Subcutaneous adipose tissue (tissue), 4 donors: ENCODE measurements around the gene ULBP3. TPM values are rescaled to one million over a fixed set of nuclear protein-coding genes. Genes with fewer than 3 reads are reported as not detected.

Source experiments
- total RNA-seq, 4 donors: library from RNA; depleted of rRNA; stranded (reverse); fragments of >200 nt; gene quantifications; one replicate each; pipeline ENCODE4 v1.1.0, GENCODE V29; 2016
- TF ChIP-seq, protein P1 (sequence below): fragments of 450-650 bp; IDR thresholded peaks from one replicate; pipeline ENCODE4 v1.5.1; 2016; ENCODE audit warnings: low read depth, mild to moderate bottlenecking, control low read depth, antibody characterized with exemption, moderate library complexity

Gene ULBP3
- total RNA-seq, 4 donors from 2014 or later, result 1.7 to 8.1 (median 6.4) TPM; not detected in 1

DNA sequence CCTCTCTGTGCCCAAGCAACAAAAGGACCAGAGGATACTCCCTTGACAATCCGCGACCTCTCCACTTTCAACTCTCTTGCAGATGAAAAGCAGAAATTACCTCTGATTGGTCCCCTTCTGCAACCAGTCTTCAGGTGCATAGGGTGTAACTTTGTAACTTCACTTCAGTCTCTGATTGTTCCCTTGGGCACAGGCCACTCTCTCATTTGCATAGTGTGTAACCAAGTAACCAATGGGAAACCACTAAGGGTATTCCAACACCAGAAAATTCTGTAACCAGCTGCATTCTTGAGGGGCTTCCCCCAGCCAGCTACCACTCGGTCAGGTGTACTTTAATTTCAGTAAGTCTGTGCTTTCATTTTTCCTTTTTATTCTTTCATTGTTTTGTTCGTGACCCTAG, 39.2 kb downstream of the ULBP3 start:
- TF ChIP-seq, protein P1, sequence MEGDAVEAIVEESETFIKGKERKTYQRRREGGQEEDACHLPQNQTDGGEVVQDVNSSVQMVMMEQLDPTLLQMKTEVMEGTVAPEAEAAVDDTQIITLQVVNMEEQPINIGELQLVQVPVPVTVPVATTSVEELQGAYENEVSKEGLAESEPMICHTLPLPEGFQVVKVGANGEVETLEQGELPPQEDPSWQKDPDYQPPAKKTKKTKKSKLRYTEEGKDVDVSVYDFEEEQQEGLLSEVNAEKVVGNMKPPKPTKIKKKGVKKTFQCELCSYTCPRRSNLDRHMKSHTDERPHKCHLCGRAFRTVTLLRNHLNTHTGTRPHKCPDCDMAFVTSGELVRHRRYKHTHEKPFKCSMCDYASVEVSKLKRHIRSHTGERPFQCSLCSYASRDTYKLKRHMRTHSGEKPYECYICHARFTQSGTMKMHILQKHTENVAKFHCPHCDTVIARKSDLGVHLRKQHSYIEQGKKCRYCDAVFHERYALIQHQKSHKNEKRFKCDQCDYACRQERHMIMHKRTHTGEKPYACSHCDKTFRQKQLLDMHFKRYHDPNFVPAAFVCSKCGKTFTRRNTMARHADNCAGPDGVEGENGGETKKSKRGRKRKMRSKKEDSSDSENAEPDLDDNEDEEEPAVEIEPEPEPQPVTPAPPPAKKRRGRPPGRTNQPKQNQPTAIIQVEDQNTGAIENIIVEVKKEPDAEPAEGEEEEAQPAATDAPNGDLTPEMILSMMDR, result no peak

DNA sequence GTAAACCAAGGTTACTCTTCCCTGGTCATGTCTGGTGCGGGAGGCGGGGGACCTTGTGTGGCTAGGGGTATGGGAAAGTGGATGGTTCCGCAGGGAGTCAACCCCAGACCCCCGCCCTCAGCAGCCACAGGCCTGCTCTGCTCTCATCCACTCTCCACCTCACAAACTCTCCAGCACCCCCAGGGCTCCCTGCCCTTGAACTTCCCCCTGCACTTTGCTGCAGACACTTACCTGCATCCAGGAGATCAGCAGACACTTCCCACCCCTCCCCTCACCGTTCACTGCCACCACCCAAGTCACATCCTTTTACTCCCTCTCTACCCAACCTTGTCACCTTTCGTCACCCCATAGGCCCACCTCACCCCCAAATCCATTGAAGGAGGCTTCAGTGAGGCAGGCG, 39.6 kb downstream of the ULBP3 start:
- TF ChIP-seq, protein P1, result no peak

DNA sequence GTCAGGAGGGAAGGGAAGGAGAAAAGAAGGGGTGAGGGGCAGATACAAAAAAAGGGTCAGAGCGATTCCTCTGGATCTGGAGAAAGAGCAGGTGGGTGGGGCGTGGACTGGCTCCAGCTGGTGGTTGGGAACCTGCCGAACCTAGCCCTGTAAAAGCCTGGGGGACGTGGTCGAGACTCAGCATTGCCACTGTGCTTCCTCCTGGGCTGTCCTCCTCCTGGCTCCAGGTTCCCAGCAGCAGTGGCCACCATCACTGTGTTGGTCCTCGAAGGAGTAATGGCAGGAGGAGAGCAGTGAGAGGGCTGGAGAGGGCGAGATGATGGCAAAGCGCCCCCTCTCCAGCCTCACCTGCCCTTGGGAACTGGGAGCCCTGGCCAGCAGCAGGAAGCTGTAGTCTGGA, 40.1 kb downstream of the ULBP3 start:
- TF ChIP-seq, protein P1, result no peak

DNA sequence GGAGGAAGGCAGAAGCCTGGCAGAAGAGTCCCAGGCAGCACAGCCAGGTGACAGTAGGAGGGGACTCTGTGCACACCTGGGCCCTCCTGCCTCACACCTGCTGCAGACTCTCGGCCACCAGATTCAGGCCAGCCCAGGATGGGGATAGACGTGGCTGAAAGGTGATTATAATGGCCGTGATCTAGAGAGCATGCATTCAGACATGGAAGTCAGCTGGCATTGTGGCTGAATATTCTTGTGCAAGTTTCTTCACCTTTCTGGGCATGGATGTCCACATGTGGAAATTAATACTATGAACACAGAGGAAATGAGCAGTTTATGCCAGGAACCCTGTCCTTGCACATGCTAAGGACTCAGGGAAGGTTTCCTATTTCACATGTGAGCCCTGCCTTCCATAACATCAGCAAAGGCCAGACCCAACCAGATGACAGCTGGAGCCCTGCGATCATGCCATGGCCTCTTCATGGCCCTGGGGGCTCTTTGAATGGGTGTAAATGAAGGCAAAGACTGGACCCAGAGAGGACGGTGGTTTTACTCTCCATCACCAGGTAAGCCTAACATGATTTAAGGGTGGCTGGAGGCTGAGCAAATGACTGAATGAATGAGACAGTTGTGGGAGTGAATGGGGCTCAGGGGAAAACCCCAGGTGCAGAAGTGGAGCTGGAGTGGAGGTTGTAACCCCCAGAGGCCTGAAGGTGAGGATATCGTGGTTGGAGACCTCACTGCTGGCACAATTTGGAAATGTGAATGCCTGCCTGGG, 40.9 kb downstream of the ULBP3 start:
- TF ChIP-seq, protein P1, result no peak

DNA sequence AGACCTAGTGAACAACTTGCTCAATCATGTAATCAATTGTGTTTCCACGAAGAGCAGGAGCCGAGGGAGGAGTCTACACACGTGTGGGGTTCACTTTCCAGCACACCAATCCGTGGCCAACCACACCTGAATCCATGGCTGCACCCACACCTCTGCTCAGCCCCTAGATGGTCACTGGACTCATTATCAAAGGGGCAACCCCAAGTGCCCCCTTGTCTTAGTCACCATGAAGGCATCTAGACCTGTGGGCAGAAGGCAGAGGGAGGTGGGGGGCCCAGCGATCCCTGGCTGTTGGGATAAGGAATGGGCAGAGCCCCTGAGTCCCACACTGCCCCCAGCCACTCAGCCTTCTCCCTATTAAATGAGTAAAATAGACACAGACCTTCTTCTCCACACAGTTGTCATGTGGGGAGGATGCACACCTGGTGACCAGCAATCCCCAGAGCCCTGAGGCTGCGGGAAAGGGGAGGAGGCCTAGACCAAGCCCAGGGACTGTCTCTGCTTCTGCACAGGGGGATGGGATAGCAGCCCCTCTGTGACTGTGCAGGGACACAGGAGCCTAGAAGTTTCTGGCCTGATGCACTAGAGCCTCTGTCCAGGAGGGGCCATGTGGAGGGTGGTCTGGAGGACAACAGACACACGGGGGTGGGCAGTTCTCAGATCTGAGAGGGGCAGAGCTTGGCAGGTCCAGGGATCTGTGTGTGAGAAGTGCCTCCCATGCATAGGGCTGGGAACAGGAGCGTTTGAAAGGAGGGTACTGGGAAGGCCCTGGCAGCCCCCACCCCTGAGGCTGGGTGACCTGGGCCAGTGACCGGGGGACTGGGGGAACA, 41.7 kb downstream of the ULBP3 start:
- TF ChIP-seq, protein P1, result no peak

DNA sequence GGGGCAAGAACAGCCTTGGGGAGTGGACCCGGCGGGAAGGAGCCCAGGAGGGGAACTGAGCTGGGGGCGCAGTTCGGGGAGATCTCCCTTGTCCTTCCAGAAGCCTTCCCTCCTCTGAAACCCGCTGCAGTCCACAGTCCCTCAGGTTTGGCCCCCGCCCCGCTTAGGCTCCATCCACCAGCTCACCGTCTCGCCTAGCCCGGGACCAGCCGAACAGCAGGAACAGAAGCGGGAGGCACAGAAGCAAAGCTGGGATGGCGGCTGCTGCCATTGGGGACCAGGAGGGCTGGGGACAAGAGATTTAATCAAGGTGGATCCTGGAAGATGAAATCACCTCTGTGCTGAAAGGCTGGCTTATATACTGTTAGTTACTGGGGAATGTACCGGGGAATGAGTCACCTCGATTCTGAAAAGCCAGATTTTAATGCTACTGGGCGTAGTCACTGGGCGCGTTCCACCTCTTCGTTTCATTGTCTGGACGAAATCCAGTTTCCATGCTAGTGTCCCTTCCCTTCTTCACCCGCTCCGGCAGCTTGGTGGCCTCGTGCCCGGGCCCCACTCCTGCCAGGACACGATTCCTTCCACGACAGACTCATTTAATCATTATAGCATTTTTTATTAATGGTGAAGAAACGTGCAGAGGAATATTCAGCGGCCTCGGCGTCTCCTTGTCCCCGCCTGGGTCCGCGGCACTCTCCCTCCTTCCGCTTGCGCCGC, 43.6 kb downstream of the ULBP3 start, which contains the start of gene RAET1L:
TSS of gene RAET1L (minus strand) at position 332 of the 717 bp plus-strand sequence. CDS start at position 271, 61 bp downstream.
- TF ChIP-seq, protein P1, result no peak
